Tibial artery (tissue), 4 donors: Measurements from ENCODE around the gene AGAP1.

Experiments used
- DNase-seq, 2 donors: peaks; one replicate each; pipeline ENCODE4 v3.0.0-alpha.2; 2019
- H3K27ac ChIP-seq, 2 donors: fragments of 200-600 bp; sonication (generic) in 1 of 2; 1 replicate in 1 of 2; 2 replicates in 1 of 2; pipeline ENCODE4 v1.5.1; 2018 to 2019; ENCODE audit warnings: mild to moderate bottlenecking in 1 of 2
- H3K27me3 ChIP-seq, 2 donors: fragments of 200-600 bp; sonication (generic) in 1 of 2; one replicate each; pipeline versions ENCODE4 v1.5.1 to v1.6.0; 2016 to 2019
- H3K36me3 ChIP-seq, 3 donors: fragments of 200-600 bp; sonication (generic) in 2 of 3; one replicate each; pipeline ENCODE4 v1.5.1; 2016 to 2019; ENCODE audit warnings: mild to moderate bottlenecking in 2 of 3
- H3K4me1 ChIP-seq, 4 donors: fragments of 200-600 bp; sonication (generic) in 2 of 4; 1 replicate in 3 of 4; 2 replicates in 1 of 4; pipeline ENCODE4 v1.5.1; 2016 to 2019
- H3K4me3 ChIP-seq, 2 donors: fragments of 200-600 bp; sonication (generic) in 1 of 2; 1 replicate in 1 of 2; 2 replicates in 1 of 2; pipeline ENCODE4 v1.5.1; 2018 to 2019; ENCODE audit warnings: mild to moderate bottlenecking in 2 of 2
- H3K9me3 ChIP-seq, 3 donors: fragments of 200-600 bp; sonication (generic) in 1 of 3; one replicate each; pipeline ENCODE4 v1.5.1; 2016 to 2019
- intact Hi-C: fragments of 100-400 bp; cut with DNase I; formaldehyde crosslinking; loops from one replicate; pipeline ENCODE4 v1.15.0; 2023; ENCODE audit warnings: low total_unique reads
- TF ChIP-seq, protein P1 (sequence below), 2 experiments: fragments of 200-600 bp in 1 of 2; fragments of 450-650 bp in 1 of 2; IDR thresholded peaks; one replicate each; pipeline ENCODE4 v1.5.1; 2017 to 2019; ENCODE audit warnings: antibody characterized with exemption in 2 of 2, mild to moderate bottlenecking in 1 of 2, moderate library complexity in 1 of 2

The AGAP1 gene

GRCh38 chr2:235643680-235644511 is 150.1 kb downstream of the AGAP1 start:
- no peak overlapping the region for H3K4me3 ChIP-seq

GRCh38 chr2:235647264-235647663 is 153.4 kb downstream of the AGAP1 start:
- Histone ChIP-seq H3K4me1 (peaks cover 0 to 1% (median 0%) of the 10 kb centered on the region in 4 donors), H3K36me3 (no peaks in the 10 kb centered on the region), H3K27ac (no peak overlapping the region), H3K4me3 (no peak overlapping the region), H3K9me3 (no peaks in the 10 kb centered on the region), H3K27me3 (no peaks in the 10 kb centered on the region)
- intact Hi-C loops = no loop called here
- TF ChIP-seq, protein P1, sequence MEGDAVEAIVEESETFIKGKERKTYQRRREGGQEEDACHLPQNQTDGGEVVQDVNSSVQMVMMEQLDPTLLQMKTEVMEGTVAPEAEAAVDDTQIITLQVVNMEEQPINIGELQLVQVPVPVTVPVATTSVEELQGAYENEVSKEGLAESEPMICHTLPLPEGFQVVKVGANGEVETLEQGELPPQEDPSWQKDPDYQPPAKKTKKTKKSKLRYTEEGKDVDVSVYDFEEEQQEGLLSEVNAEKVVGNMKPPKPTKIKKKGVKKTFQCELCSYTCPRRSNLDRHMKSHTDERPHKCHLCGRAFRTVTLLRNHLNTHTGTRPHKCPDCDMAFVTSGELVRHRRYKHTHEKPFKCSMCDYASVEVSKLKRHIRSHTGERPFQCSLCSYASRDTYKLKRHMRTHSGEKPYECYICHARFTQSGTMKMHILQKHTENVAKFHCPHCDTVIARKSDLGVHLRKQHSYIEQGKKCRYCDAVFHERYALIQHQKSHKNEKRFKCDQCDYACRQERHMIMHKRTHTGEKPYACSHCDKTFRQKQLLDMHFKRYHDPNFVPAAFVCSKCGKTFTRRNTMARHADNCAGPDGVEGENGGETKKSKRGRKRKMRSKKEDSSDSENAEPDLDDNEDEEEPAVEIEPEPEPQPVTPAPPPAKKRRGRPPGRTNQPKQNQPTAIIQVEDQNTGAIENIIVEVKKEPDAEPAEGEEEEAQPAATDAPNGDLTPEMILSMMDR (IDR thresholded peaks at IDR 0.05) = no peak
- DNase-seq = no peak

More at GRCh38 chr2:235643680-235644511, 150.1 kb downstream of the AGAP1 start:
- no peak overlapping the region for H3K27ac ChIP-seq
- H3K9me3 ChIP-seq = no peaks in the 10 kb centered on the region
- peaks cover 0 to 33% (median 22%) of the 10 kb centered on the region in 4 donors for H3K4me1 ChIP-seq
- no peaks in the 10 kb centered on the region for H3K36me3 ChIP-seq
- TF ChIP-seq, protein P1 (IDR thresholded peaks at IDR 0.05) = no peak
- H3K27me3 ChIP-seq = no peaks in the 10 kb centered on the region
- intact Hi-C loops = no loop called here
- no peak for DNase-seq

- Histone ChIP-seq H3K36me3 (no peaks in the 10 kb centered on the region), H3K4me3 (no peak overlapping the region), H3K27ac (no peak overlapping the region), H3K27me3 (no peaks in the 10 kb centered on the region), H3K4me1 (no peaks in the 10 kb centered on the region), H3K9me3 (no peaks in the 10 kb centered on the region)
- no peak for DNase-seq
- TF ChIP-seq, protein P1 (IDR thresholded peaks at IDR 0.05) = no peak
- intact Hi-C loops = no loop called here
These were observed 154.0 kb downstream of the AGAP1 start for GRCh38 chr2:235647877-235648276.

- no peaks in the 10 kb centered on the region for H3K9me3 ChIP-seq
- intact Hi-C loops = no loop called here
- H3K27me3 ChIP-seq = no peaks in the 10 kb centered on the region
- no peaks in the 10 kb centered on the region for H3K36me3 ChIP-seq
- no peak overlapping the region for H3K4me3 ChIP-seq
- H3K4me1 ChIP-seq = no peaks in the 10 kb centered on the region
- no peak for DNase-seq
- no peak overlapping the region for H3K27ac ChIP-seq
- TF ChIP-seq, protein P1 (IDR thresholded peaks at IDR 0.05) = no peak
These were observed 155.6 kb downstream of the AGAP1 start for GRCh38 chr2:235649418-235649817.

GRCh38 chr2:235651643-235652042 is 157.8 kb downstream of the AGAP1 start:
- intact Hi-C loops = no loop called here
- TF ChIP-seq, protein P1 (IDR thresholded peaks at IDR 0.05) = no peak
- no peaks in the 10 kb centered on the region for H3K36me3 ChIP-seq
- DNase-seq = no peak
- no peaks in the 10 kb centered on the region for H3K4me1 ChIP-seq
- no peak overlapping the region for H3K27ac ChIP-seq
- no peaks in the 10 kb centered on the region for H3K27me3 ChIP-seq
- H3K4me3 ChIP-seq = no peak overlapping the region
- no peaks in the 10 kb centered on the region for H3K9me3 ChIP-seq
